K562 (cell line): ENCODE data around the gene DAPK1. TPM values are rescaled to one million over a fixed set of nuclear protein-coding genes. Genes with fewer than 3 reads are reported as not detected.

Source experiments
- ARID2 ChIP-seq: fragments of 450-650 bp; IDR thresholded peaks from 2 replicates; pipeline ENCODE4 v1.6.1; 2017; ENCODE audit warnings: antibody characterized with exemption, mild to moderate bottlenecking
- BRD9 ChIP-seq: fragments of 450-650 bp; IDR thresholded peaks from 2 replicates; pipeline ENCODE4 v1.6.1; 2018; ENCODE audit warnings: low read depth; ENCODE audit not compliant: partially characterized antibody
- ESRRB ChIP-seq: fragments of 250-450 bp; sonication (Bioruptor Pico); IDR thresholded peaks from 2 replicates; pipeline ENCODE4 v1.5.0; 2020; ENCODE audit warnings: mild to moderate bottlenecking, moderate library complexity, borderline replicate concordance
- FOXJ3 ChIP-seq: sonication (generic); formaldehyde crosslinking; IDR thresholded peaks from 2 replicates; pipeline ENCODE4 v1.4.0; 2020; ENCODE audit warnings: mild to moderate bottlenecking, missing genetic modification reagents
- FOXK1 ChIP-seq: sonication (generic); formaldehyde crosslinking; IDR thresholded peaks from 2 replicates; pipeline ENCODE4 v1.8.0; 2022; ENCODE audit warnings: missing genetic modification reagents, mild to moderate bottlenecking, borderline replicate concordance
- HBP1 ChIP-seq: fragments of 450-650 bp; formaldehyde crosslinking; IDR thresholded peaks from 2 replicates; pipeline ENCODE4 v1.4.0; 2022; ENCODE audit warnings: missing genetic modification characterization
- HDAC1 ChIP-seq, 2 experiments: fragments of 450-650 bp; IDR thresholded peaks; 2 replicates each; pipeline ENCODE4 v1.6.1; 2016 to 2017; ENCODE audit warnings: inconsistent platforms in 1 of 2, mild to moderate bottlenecking in 1 of 2, moderate library complexity in 1 of 2
- HNRNPLL ChIP-seq: fragments of 200-400 bp; formaldehyde crosslinking; IDR thresholded peaks from 2 replicates; pipeline ENCODE4 v1.6.1; 2017; ENCODE audit warnings: low read length, low read depth, mild to moderate bottlenecking; ENCODE audit not compliant: poor library complexity, severe bottlenecking
- PBX2 ChIP-seq, 2 experiments: IDR thresholded peaks in 1 of 2; conservative IDR thresholded peaks in 1 of 2; 2 replicates each; pipeline ENCODE4 v1.6.1; 2016; ENCODE audit warnings: low read depth in 2 of 2, mild to moderate bottlenecking in 1 of 2, missing compliant biosample characterization in 1 of 2, missing genetic modification characterization in 1 of 2, moderate library complexity in 1 of 2
- PTBP1 ChIP-seq: fragments of 200-400 bp; formaldehyde crosslinking; IDR thresholded peaks from 2 replicates; pipeline ENCODE4 v1.6.1; 2017; ENCODE audit warnings: low read depth, low read length
- SP2 ChIP-seq: IDR thresholded peaks from 2 replicates; pipeline ENCODE4 v1.6.1; 2011; ENCODE audit warnings: mild to moderate bottlenecking, low read depth, low read length, moderate library complexity; ENCODE audit not compliant: poor library complexity, severe bottlenecking; ENCODE audit errors: extremely low read depth
- TARDBP ChIP-seq: fragments of 450-650 bp; IDR thresholded peaks from 2 replicates; pipeline ENCODE4 v1.6.1; 2016
- ZBED1 ChIP-seq: IDR thresholded peaks from 2 replicates; pipeline ENCODE4 v1.6.1; 2014
- ZNF398 ChIP-seq: fragments of 250-450 bp; sonication (Bioruptor Pico); IDR thresholded peaks from 2 replicates; pipeline ENCODE4 v1.8.0; 2021; ENCODE audit warnings: moderate library complexity, mild to moderate bottlenecking, inconsistent platforms
- polyA plus RNA-seq, 8 experiments: library from polyadenylated mRNA; depleted of rRNA in 4 of 8; stranded (reverse) in 5 of 8; unstranded in 3 of 8; fragments of >200 nt; fragmentation: Nextera tagmentation in 2 of 8; fragmentation: Illumina TruSeq in 1 of 8; extraction: Ambion mirVana in 2 of 8; extraction: Trizol in 1 of 8; gene quantifications; 2 replicates each; pipeline versions ENCODE4 v1.2.1 to v1.2.3, GENCODE V29; 2011 to 2014; ENCODE audit warnings: inconsistent platforms in 1 of 8, missing spikeins in 1 of 8
- total RNA-seq, 7 experiments: library from RNA; depleted of rRNA in 6 of 7; stranded (reverse); fragments of >200 nt in 6 of 7; fragmentation: Illumina TruSeq in 2 of 7; extraction: Trizol in 2 of 7; gene quantifications; 2 replicates each; pipeline versions ENCODE4 v1.2.1 to v1.2.3, GENCODE V29; 2011 to 2021; ENCODE audit warnings: low replicate concordance in 1 of 7

The DAPK1 gene
- total and polyA plus RNA-seq, 9 of the 15 experiments (the other 6 are each of a cell fraction or from before 2014, with no cell fraction given), result 1.7 to 26.4 (median 15.8) TPM

GRCh38 chr9:87674565-87675299 lies 177.1 kb downstream of the DAPK1 start (continued):
- TF ChIP-seq ZNF398 (CRISPR knock-in tag) (no peak), TARDBP (no peak), SP2 (no peak), FOXJ3 (no peak), PTBP1 (no peak), HNRNPLL (no peak), ARID2 (no peak), ZBED1 (no peak), ESRRB (no peak), PBX2 (CRISPR knock-in tag; IDR thresholded peaks at IDR 0.05; ENCODE audit: low read depth) (no peak), PBX2 (tag; conservative IDR thresholded peaks at IDR 0.05; ENCODE audit: low read depth) (no peak), HBP1 (CRISPR knock-in tag) (no peak), HDAC1 (IDR thresholded peaks at IDR 0.05) (0 out of 4 replicates have a peak, but pooled peaks of 1 of the 2 experiments have one; percentile 28), FOXK1 (CRISPR knock-in tag) (no peak), BRD9 (no peak)
